Endometrial microvascular endothelial cells (primary cell): ENCODE data around the gene HES1. TPM values are rescaled to one million over a fixed set of nuclear protein-coding genes. Genes with fewer than 3 reads are reported as not detected.

ENCODE experiments used
- in situ Hi-C: cut with HindIII; loops from 2 replicates; pipeline ENCODE4 v1.10.0; 2017; ENCODE audit warnings: low sequenced_read_pairs, low pct_unique_long_range_greater_than_20kb; ENCODE audit errors: inconsistent ontology term
- total RNA-seq: library from RNA; depleted of rRNA; stranded (reverse); fragments of >200 nt; gene quantifications from one replicate; pipeline ENCODE4 v1.2.3, GENCODE V29; 2015; ENCODE audit errors: inconsistent ontology term

The HES1 gene
- total RNA-seq, 1 donor from 2014 or later = 13.0 TPM

DNA sequence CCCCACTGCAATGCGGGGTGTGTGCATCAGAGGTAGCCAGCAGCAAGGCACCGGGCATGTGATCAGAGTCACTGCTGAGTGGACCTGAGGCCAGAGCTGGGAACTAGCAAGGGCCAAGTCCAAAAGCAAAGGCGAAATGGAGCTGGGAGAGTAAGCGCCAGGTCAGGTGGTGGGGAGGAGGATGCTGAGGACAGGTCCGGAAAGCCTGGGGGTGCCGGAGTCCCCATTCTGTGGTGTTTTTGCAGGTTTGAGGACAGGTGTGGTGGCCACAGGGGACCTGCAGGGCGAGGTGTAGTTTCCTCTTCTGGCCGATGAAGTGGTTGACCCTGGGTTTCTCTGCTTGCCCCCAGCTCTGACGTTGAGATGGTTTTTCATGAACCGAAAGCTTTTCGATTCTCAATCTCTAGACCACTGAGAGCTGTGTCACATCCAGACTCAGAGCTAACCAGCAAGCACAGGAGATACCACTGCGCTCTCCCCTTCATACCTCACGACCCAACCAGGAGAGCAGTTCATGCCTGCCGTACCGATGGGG, 35.0 kb upstream of the HES1 start:
- in situ Hi-C loops = no loop called here

DNA sequence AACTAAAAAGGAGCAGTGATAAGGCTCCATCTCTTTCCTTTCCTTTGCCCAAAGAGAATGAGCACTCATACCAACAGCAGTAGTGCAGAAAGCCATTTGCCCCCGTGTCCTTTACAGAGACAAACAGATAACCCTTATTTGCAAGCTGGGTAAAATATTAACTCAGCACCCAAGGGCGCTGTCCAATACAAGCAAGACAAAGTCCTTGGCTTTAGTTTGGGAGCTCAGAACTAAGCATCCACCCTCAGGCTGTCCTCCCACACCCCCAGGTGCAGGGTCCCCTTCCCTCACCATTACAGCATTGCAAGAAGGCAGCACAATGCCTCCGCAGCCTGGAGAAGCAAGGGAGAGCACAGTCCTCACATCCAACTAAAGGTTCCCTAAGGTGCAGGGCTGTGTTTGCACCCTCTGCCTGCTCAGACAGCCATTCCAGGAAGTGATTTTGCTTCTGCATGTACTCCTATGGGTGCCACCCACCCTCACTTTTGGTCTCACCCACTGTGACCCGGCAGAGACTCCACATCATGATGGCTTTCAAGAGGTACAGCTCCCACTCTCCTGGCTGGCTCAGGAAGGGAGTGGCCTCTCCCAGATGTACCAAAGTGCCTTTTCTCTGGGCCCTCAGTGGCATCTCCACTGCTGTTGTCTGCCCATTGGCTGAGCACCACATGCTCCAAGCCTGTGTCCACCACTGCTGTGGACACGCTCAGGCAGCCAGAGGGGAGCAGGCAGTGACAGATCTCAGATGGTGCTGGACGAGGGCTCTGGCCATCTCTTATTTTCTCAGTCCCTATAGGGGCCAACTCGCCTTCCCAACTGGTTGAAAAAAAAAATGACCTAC, 34.1 kb upstream of the HES1 start:
- in situ Hi-C loops = no loop called here

DNA sequence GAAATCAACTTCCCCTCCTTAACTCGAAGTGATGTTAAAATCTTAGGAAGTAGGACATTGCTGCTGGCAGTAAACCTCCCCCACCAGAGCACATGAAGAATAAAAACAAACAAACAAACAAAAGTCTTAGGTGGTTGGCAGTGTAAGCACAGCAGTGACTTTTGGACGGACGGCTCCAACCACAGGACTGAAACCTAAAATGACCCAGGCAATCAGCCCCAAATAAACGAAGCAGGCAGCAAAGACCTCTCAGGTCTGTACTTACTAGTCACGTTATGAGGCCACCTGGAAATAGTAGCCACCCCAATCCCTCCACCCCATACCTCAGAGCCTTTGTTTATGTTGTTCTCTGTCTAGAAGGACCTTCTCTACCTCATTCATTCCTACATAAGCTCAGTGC, 33.5 kb upstream of the HES1 start:
- in situ Hi-C loops = no loop called here

DNA sequence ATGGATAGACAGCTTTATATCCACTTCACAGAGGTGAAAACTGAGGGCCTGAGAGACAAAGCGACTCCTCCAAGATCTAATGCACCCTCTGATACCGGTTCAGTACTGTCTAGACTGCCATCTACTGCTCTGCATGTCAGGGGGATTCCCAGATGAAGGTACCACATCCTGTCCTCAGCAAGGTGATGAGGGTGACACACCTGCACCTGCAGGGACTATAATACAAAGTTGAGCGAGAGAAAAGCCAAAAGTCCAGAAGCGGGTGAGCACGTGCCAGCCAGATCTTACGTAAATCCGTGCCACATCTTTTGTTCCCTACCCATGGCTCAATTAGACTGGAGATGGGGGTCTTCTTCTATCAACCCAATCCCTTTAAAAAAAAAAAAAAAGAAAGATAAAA, 32.4 kb upstream of the HES1 start:
- in situ Hi-C loops = no loop called here

DNA sequence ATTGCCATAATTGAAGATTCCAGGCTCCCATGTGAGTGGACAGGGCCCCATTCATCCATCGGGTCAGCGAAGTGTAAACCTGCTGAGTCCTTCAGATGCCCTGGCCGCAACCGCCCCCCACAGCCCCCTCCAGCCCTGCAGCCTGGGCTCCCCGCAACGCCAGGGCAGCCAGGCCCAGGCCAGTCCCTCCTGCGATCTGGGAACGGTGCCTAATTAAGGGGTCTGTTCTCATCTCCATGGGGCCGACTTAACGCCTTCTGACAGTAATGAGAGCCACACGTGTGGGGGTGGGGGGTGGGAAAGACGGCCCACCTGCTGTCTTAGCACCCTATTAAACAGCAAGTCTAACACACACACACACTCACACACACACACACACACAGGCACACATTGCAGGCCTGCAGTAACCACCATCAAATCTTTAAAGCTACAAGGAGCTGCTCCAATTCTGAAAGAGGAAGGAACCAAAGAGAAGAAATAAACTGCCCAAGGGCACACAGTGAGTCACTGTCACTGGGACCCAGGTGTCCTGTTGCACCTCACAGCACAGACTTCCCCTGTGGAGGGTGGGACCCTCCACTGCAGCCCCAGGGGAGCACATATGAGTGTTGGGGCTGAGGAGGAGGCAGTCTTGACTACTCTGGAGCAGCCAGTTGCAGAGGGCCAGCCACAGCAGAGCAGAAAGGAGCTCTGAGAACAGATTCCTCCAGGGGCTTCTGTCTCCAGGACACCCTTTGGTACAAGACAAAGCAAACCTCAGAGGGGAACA, 31.8 kb upstream of the HES1 start:
- in situ Hi-C loops = no loop called here

DNA sequence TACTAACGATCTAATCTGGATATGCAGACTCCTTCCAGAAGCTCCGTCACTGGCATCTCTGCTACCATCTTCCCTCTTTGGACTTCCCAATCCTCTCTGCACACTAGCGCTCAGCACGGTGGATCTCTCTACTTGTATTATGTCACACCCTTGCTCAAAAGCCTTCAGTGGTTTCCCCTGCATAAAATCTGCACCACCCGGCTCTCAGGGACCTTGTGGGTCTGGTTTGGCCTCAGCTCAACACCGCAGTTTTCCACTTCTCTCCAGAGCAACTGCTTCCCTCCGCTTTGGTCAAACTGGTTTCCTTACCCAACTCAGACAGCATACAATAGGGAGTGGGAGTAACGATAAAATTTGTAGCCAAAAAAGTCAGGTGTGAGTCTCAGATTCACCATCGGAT, 30.7 kb upstream of the HES1 start:
- in situ Hi-C loops = no loop called here

DNA sequence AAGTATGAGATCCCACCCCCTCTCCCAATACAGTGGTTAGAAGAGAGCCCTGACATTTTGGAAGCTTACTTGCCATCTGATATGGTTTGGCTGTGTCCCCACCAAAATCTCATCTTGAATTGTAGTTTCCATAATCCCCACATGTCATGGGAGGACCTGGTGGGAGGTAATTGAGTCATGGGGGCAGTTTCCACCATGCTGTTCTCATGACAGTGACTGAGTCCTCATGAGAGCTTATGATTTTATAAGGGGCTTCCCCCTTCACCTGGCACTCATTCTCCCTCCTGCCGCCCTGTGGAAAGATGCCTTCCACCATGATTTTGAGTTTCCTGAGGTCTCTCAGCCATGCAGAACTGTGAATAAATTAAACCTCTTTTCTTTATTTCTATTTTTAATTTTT, 28.8 kb upstream of the HES1 start:
- in situ Hi-C loops = no loop called here

DNA sequence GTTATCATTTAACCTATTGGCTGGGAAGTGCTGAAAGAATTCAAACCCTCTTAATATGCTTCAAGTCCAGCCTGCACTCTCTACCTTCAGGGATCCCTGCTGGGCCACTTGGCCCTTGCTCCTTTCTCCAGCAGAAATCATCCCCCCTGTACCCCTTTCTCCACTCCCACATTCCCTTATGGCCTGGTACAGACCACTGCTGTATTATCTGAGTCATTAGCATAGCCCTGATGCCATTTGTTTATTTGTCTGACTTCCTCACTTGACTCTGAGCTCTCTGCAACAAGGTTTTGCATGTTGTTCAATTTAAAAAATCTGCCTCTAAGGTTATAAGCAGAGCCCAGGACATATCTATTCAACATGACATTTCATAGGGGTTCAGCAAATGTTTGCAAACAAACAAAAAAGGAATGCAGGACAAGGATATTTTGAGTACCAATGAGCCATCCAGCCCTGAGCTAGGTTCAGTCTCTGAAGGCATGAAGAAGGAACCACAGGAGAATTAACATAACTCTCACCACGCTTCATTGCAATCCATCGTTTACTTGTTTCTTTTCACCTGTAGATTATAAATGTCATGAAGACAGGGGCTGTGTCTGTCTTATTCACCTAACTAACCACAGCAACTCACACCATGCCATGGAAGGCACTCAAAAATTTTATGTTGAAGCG, 26.6 kb upstream of the HES1 start:
- in situ Hi-C loops = no loop called here

DNA sequence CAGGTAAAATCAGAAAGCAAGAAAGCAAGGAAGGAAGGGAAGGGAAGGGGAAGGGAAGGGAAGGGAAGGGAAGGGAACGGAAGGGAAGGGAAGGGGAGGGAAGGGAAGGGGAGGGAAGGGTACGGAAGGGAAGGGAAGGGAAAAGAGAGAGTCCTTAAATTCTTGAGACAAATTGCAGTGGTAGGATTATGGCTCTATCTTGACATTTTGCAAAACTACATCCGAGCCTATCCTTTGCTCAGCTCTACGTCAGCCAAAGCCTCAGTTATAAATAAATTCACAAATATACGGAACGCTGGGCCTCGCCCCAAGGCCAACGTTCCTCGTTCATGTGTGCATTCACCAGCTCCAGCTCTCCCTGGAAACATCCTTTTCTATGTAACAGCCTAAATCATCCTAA, 25.5 kb upstream of the HES1 start:
- in situ Hi-C loops = no loop called here

DNA sequence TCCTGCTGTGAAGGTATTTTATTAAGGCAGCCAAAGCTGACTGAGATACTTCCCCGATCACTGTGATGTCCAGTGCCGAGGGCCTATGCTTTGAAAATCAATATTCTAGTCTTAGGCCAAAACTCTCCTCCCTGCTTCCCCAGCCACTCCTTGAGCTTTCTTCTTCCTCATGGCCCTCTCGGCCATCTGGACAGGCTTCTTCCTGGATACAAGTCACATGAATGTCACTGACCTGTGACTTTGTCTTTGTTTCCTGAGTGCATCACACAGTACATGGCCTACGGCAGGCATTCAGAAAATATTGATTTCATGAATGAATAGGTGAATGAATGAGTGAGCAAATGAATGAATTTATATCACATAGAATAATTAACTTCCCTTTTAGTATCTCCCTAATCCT, 24.6 kb upstream of the HES1 start:
- in situ Hi-C loops = no loop called here

DNA sequence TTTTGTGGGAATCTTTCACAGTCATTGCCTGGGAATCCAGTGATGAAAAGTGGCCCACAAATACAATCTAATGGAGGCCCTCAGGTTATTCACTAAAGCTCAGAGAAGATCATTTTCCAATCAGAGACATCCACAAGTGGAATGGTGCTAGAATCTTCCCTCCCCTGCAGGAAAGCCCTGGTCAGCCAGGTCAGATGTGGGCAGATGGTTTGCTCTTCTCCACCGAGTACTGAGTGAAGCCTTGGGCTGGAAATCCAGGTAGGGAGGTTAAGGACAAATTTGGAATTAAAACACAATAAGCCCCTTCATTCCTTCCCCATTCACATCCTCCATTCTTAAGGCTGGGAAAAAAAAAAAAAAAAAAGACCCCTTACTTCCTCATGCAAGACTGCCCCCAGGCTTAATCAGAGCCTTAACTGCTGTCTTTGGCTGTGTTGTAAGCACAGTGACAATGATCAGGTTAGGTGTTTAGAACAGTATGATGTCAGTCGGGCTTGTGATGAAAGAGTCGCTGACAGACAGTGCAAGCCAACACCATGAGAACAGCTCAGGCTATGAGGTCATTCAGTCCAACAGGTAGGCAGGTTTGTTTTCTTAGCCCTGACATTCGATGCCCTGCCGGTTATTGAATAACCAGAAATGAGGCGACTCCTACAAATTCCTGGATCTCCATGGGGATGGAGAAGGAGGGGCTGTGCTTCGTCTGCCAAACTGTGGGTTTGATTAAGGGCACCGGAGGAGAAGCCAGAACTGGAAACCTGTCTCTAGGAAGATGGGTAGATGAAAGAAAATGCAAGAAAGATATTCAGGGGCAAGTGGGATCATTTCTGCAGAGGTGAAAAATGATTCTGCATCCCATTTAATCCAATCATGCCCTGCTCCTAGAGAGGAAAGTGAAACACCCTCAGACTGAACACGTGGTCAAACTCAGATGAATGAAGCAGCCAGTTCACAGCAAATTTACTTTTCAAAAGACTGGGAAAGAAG, 23.5 kb upstream of the HES1 start:
- in situ Hi-C loops = no loop called here

DNA sequence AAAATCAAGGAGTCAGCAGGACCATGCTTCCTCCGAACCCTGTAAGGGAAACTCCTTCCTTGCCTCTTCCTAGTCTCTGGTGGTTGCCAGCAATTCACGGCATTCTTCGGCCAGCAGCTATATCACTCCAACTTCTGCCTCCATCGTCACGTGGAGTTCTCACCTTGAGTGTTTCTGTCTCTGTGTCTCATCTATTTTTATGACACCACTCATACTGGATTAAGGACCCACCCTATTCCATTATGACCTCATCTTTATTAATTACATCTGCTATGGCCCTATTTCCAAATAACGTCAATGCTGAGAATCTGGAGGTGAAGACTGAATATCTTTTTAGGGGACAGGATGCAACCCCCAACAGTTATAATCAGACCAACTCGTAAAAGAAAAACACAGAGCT, 21.8 kb upstream of the HES1 start:
- in situ Hi-C loops = no loop called here

DNA sequence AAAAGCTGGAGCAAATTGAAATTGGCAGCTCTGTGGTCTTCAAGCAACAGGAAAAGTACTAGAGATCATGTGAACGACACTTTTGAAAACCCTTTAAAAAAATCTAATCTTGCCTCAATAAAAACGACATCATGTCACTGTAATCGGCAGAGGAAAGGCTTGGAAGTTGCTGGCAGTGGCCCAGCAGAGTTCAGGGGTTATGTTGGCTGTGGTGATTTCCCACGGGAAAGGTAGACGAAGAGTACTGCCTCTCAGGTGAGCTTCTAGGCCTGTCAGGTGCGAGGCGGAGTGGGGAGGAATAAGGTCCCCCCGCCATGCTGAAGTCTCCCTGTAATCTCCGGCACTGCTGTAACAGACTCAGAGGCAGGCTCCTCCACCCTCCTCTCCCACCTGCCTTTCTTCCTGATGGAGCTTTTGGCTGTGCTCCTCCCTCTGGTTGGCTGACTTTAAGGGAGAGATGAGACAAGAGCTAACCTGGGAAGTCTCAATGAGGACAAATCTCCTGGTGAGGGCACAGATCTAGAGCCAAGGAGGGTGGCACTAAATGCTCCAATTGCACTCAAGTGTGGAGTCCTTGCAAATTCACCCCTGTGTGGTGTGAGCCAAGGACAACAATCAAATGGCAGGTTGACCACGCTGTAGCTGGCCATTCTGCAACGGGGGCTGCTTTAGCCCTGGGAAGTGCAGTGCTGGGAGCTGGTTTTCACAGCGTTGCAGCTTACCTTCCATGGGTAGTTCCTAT, 18.7 kb upstream of the HES1 start:
- in situ Hi-C loops = no loop called here

DNA sequence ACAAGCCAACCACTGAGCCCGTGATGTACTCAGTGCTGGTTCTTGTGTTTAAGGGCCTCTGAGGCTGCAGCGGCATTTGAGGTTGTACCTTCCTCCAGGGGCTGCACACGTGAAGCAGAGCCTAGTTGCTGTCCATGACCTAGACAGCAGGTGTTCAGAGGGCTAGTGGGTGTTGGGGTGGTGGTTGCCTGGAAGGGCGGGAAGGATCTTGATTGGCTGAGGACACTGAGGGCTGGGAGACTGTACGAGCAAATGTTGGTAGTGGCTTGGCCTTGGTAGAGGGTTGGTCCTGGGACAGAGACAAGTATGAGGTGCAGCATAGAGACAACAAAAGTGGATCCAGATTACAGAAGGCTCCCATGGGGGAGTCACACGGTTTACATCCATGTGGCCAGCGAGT, 17.0 kb upstream of the HES1 start:
- in situ Hi-C loops = no loop called here

DNA sequence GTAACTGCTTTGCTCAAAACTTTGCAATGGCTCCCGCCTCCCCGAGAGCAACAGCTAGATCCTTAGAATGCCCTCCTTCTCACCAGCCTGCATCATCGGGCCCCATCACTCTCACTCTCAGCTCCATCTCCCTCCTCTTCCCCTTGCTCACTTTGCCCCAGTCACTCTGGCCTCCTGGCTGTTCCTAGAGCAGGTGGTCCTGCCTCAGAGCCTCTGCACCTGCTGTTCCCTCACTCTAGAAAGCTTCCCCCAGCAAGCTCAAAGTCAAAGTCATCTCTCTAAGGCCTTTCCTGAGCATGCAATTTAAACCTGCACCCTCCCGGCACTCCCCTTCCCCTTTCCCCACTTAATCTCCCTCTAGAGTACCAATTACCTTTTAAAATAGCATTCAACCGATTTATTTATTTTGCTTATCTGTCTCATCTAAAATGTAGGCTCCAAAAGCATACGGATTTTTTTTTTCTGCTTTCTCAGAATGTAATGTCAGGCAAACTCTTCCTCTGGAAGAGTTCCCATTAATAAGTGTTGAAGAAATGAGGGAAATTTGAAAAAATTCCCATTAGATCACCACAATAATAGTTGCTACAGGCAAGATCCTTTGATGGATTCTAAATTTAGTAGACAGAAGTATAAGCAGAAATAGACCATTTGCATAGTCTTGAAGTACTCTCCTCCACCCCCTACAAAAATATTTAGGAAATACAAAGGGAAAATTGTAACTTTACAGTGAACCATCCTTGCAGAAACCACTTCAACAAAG, 15.9 kb upstream of the HES1 start:
- in situ Hi-C loops = no loop called here

DNA sequence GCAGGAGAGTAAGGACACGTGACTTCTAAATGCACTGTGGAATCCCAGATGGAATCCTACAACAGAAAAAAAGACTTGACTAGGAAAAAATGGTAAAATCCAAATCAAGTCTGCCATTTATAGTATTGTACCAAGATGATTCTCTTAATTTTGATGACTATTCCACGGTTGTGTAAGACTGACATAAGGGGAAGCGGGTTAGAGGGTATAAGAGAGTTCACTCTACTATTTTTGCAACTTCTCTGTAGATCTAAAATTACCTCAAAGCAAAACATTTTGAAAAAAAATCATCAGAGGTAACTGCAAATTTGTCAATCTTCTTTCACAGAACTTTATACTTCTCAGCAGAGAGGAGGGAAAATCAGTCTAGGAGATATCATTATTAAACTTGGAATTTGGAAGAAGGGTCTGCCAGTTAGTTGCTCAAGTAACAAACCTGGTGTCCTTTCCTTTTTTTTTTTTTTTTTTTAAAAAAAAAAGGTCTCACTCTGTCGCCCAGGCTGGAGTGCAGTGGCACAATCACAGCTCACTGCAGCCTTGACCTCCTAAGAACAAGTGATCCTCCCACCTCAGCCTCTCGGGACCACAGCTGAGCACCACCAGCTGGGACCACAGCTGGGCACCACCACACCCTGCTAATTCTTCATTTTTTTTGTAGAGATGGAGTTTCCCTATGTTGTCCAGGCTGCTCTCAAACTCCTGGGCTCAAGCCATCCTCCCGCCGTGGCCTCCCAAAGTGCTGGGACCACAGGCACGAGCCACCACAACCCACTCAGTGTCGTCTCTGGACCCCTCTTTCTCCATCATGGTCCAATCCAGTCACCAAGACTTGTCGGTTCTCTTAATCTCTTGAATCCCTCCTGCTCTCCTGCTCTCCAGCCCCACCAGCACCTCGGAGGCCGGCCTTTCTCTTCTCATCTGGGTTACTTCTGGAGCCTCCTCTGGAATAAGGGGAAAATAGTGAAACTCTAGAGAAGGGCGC, 14.9 kb upstream of the HES1 start:
- in situ Hi-C loops = no loop called here
